Stimulated activated CD8-positive, alpha-beta memory T cell treated with anti-CD3 and anti-CD28 coated beads, Interleukin-7, amount 100 ng/mL, for 48 hours (primary cell): Measurements from ENCODE around the gene ZFR2.
"Not testable (repeated sequence)": the region's sequence is repeated elsewhere in the genome, so short reads cannot be mapped to it uniquely, and the experiment has no call there.

Source experiments
- DNase-seq, 2 donors: peaks; one replicate each; pipeline ENCODE4 v3.0.0-alpha.2; 2020; ENCODE audit warnings: low read depth in 1 of 2; ENCODE audit errors: extremely low read depth in 1 of 2

ZFR2 gene

GRCh38 chr19:3868770-3869456 lies at the start of gene ZFR2:
Gene ZFR2 (minus strand): TSS chr19:3869038. CDS start chr19:3869017, 21 bp downstream.
- DNase-seq = no peak

- no peak for DNase-seq
Observed at GRCh38 chr19:3916033-3916432, 47.2 kb upstream of the ZFR2 start.

GRCh38 chr19:3914199-3914598 lies 45.4 kb upstream of the ZFR2 start:
- DNase-seq = no peak

- no peak for DNase-seq
Observed at GRCh38 chr19:3910105-3910504, 41.3 kb upstream of the ZFR2 start.

DNA sequence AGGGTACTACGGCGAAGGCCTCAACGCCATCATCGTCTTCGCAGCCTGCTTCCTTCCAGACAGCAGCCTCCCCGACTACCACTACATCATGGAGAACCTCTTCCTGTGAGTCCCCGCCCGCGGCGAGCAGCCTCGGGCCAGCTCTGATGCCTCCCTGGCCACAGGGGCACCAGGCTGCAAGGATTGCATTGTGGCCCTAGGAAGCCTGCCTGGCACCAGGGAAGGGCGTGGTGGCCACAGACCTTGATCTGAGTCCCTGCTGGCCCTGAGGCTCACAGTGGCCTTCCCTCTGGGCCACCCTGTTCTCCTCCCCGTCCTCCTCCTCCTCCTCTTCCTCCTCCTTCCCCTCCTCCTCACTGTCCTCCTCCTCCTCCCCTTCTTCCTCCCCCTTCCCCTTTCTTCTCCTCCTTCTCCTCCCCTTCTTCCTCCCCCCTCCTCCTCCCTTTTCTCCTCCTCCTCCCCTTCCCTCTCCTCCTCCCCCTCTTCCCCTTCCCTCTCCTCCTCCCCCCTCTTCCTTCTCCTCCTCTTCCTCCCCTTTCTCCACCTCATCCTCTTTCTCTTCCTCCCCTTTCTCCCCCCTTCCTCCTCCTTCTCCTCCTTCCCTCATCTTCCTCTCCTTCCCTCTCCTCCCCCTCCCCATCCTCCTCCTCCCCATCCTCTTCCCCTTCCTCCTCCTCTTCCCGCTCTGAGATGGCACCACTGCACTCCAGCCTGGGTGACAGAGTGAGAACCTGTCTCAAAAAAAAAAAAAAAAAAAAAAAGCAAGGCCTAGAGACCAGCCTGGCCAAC lies 39.6 kb upstream of the ZFR2 start:
- DNase-seq = no peak

DNA sequence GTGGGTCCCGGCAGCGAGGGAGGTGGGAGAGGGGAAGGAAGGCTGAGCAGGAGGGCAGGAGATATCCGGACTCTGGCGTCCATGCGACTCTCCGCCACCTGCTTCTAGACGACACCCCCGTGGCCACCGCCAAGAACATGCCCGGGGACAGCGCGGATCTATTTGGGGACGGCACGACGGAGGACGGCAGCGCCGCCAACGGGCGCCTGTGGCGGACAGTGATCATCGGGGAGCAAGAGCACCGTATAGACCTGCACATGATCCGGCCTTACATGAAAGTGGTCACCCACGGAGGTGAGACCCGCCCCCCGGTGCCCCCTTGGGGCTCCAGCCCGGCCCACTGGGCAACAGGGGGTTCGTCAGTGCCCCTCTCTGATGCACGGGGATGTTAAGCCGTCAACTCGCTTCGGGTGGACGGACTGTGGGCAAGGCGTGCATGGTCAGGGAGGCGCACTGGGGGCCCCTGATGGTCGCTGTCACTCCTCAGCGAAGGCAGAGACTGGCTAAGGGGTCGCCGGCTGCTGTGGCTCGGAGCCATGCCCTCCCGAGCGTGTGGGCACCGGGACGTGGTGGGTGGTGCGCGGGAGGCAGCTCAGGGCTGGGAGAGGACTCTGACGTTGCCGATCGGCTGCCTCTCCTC lies 38.9 kb upstream of the ZFR2 start:
- DNase-seq = no peak

DNA sequence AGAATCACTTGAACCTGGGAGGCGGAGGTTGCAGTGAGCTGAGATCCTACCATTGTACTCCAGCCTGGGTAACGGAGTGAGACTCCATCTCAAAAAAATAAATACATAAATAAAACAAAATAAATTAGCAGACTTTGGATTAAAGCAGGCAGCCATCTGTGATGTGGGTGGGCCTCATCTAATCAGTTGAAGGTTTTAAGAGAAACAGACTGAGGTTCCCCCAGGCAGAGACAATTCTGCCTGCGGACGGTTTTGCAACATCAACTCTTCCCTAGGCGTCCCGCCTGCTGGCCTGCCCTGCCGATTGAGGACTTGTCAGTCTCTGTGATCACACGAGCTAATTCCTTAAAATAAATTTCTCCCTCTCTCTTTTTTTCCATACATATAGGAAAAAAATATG lies 35.4 kb upstream of the ZFR2 start:
- DNase-seq = no peak

DNA sequence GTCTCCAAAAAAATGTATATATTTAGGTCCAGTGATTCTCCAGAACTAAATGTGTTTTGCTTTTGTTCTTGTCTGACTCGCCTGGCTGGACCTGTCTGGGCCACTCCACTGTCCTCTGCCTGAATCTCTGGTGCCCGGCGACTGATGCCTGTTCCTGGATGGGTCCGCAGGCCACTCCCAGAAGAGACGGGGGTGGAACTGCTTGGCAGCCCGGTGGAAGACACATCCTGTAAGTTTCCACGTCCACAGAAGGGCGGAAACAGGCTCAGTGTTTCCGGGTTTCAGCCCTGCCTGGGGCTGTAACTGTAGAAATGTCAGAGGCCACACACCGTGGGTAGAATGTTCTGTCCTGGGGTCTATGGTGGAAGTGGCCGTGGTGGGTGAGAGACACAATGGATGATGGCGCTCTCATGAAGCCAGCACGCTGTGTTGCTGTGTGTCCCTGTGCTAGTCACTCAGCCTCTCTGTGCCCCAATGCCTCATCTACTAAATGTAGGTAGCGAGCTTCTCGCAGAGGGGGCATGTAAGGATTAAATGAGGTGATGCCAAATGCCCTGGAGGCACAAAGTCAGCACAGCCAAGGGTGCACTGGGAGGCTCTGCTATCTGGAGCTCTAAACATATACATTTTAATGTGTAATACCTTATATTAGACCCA lies 33.6 kb upstream of the ZFR2 start:
- DNase-seq = no peak

- no peak for DNase-seq
Observed at GRCh38 chr19:3899531-3900294, 30.9 kb upstream of the ZFR2 start.

DNA sequence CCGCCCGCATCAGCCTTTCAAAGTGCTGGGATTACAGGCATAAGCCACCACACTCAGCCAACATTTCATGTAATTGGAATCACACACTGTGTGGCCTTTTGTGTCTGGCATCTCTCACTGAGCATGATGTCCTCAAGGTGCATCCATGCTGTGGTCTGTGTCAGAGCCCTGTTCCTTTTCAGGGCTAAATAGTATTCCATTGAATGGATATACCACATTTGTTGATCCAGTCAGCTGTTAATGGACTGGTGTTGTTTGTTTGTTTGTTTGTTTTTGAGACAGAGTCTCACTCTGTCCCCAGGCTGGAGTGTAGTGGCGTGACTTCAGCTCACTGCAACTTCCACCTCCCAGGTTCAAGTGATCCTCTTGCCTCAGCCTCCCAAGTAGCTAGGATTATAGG lies 29.6 kb upstream of the ZFR2 start:
- DNase-seq = no peak

DNA sequence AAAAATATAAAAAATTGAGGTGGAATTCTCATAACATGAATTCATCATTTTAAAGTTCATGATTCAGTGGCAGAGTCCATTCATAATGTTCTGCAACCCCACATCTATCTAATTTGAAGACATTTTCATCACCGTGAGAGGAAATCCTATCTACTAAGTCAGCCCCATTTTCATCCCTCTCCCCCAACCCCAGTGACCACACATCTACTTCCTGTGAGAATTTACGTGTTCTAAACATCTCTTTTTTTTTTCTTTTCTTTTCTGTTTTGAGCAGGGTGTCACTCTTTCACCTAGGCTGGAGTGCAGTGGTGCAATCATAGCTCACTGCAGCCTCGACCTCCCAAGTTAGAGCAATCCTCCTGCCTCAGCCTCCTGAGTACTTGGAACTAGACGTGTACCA lies 29.1 kb upstream of the ZFR2 start:
- no peak for DNase-seq

GRCh38 chr19:3895788-3896187 lies 26.9 kb upstream of the ZFR2 start:
- DNase-seq = no peak

DNA sequence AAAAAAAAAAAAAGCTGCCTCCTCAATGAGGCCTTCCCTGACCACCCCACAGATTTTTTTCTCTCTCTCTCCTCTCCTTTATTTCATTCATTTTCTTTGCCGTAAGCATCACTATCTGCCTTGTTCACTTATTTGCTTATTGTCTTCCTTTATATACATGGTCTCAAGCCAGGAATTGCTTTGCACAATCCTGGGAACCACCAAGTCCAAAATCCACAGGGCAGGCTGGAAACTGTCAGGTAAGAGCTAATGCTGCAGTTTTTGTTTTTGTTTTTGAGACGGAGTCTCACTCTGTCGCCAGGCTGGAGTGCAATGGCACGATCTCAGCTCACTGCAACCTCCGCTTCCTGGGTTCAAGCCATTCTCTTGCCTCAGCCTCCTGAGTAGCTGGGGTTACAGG lies 26.1 kb upstream of the ZFR2 start:
- DNase-seq = not testable (repeated sequence)

DNA sequence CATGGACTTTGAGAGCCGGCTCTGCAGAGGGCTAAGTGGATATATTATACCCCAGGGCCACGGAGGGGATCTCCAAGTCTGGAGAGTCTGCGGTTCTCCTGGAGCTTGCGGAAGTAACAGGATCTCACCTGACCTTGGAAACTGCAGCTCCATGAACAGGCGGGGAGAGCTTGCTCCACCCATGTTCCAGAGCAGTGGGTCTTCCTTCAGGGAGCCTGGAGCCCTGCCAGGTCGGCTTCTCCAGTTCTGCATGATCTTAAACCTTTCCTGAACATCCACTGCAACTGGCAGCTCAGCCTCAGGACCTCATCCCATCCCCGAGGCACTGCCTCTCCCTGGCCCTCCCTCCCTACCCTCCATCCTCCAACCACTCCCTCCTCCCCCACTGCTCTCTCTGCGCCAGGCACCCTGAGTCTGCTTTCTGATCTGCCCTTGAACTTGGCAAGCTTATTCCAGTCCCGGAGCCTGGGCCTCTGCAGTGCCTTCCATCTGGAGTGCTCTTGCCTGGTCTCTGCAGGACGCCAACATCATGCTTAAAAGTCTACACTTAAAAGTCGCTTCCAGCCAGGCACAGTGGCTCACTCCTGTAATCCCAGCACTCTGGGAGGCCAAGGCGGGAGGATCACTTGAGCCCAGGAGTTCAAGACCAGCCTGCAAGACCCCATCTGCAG lies 24.8 kb upstream of the ZFR2 start:
- no peak for DNase-seq

- DNase-seq = no peak
Observed at GRCh38 chr19:3890591-3890990, 21.8 kb upstream of the ZFR2 start.

DNA sequence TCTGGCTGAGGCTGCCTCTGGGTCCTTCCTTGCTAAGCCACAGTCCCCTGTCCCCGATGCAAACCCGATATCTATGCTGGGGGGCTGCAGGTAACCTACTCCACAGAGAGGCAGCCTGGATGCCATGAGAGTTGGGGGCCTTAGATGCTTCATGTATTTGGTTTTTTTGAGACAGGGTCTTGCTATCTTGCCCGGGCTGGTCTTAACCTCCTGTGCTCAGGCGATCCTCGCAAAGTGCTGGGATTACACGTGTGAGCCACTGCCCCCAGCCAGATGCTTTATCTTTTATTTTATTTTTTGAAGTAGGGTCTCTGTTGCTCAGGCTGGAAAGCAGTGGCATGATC lies 13.2 kb upstream of the ZFR2 start:
- DNase-seq = no peak

DNA sequence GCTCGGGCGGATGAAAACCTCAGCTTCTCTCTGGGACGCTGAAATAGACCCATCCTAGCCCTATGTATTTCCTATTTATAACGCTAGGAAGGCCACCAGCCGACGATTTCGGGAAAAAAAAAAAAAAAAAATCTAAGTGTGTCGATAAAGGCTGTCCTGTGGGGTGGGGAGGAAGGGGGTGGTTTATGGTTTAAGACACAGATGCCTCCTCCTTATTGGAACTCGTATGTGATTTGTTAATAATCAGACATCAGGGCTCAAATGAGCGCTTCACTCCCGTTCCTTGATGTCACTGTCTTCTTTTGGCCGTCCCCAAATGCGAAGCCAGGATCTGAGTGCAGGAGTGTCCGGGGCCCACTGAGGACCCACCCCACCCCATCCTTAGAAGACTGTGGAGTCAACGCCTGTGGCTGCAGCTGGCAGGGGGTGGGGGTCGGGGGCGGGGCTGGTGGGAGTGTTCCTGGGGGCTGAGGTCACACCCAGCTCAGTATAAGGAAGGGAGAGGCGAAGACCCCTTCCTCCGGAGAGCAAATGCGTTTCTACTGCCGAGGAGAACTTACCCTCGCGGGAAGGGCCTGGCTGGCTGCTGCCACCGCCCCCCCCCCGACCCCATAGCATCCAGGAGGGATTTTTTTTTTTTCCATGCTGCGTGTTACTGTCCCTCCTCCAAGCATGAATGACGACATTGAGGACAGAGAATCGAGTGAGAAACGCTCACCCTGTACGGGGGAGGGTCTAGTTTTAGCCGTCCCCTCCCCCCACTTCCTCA lies 12.6 kb upstream of the ZFR2 start:
- no peak for DNase-seq

GRCh38 chr19:3880471-3881271 lies 11.8 kb upstream of the ZFR2 start, which contains the start of gene ATCAY:
Gene ATCAY (plus strand): TSS chr19:3880685. CDS start chr19:3885768, 5,083 bp downstream.
- DNase-seq = no peak

GRCh38 chr19:3879656-3880055 lies 10.8 kb upstream of the ZFR2 start:
- DNase-seq = no peak
